NCI-H2196 (cell line): Measurements from ENCODE around the gene CAMK2G.
A peak's percentile ranks its signal among the peaks of the same experiment; 100 is the strongest.
"Not testable (repeated sequence)": the region's sequence is repeated elsewhere in the genome, so short reads cannot be mapped to it uniquely, and the experiment has no call there.

Experiments
- DNase-seq: peaks from one replicate; lab custom pipeline; 2025; ENCODE audit not compliant: unreplicated experiment; lab: John Stamatoyannopoulos, UW

CAMK2G gene

GRCh38 chr10:73874267-73875138 is at the start of gene CAMK2G:
TSS of gene CAMK2G (minus strand) at chr10:73874555. CDS start at chr10:73874461, 94 bp downstream.
- peak; percentile 78 for DNase-seq

- DNase-seq, result no peak
These were observed 48.4 kb upstream of the CAMK2G start for GRCh38 chr10:73922864-73923133.

GRCh38 chr10:73922007-73922863 is 47.9 kb upstream of the CAMK2G start:
- DNase-seq, result no peak

GRCh38 chr10:73920089-73920488 is 45.7 kb upstream of the CAMK2G start:
- DNase-seq, result no peak

GRCh38 chr10:73919481-73919880 is 45.1 kb upstream of the CAMK2G start:
- DNase-seq, result not testable (repeated sequence)

GRCh38 chr10:73917566-73918305 is 43.4 kb upstream of the CAMK2G start:
- no peak for DNase-seq

GRCh38 chr10:73916761-73917470 is 42.6 kb upstream of the CAMK2G start:
- DNase-seq, result no peak

GRCh38 chr10:73915206-73915851 is 41.0 kb upstream of the CAMK2G start:
- no peak for DNase-seq

GRCh38 chr10:73914036-73914435 is 39.7 kb upstream of the CAMK2G start:
- DNase-seq, result no peak

GRCh38 chr10:73911553-73912004 is 37.2 kb upstream of the CAMK2G start:
- DNase-seq, result no peak

- no peak for DNase-seq
These were observed 36.6 kb upstream of the CAMK2G start, which contains the start of gene PLAU for GRCh38 chr10:73910764-73911552. TSS of gene PLAU (plus strand) at chr10:73911132. CDS start at chr10:73911556, 424 bp downstream.

GRCh38 chr10:73910401-73910763 is 36.0 kb upstream of the CAMK2G start:
- no peak for DNase-seq

- DNase-seq, result no peak
These were observed 35.3 kb upstream of the CAMK2G start for GRCh38 chr10:73909540-73910115.

- peak; percentile 62 for DNase-seq
These were observed 34.6 kb upstream of the CAMK2G start for GRCh38 chr10:73908853-73909539.

GRCh38 chr10:73907841-73908517 is 33.6 kb upstream of the CAMK2G start:
- DNase-seq, result no peak

- DNase-seq, result peak; percentile 58
These were observed 32.4 kb upstream of the CAMK2G start for GRCh38 chr10:73906524-73907447.
